T-helper 2 cell treated with Interferon-gamma antibody and Interleukin-4, amounts not matched to agents 5 μg/mL and 100 μg/mL, for 36 hours (primary cell): ENCODE data around the gene LDHD.

ENCODE experiments used
- DNase-seq: peaks from one replicate; pipeline ENCODE4 v3.0.0; 2021; ENCODE audit warnings: low spot score
- H3K27ac Mint-ChIP-seq: one replicate; pipeline ENCODE4 v1.8.0; 2021; ENCODE audit warnings: mild to moderate bottlenecking, mixed read lengths
- H3K27me3 Mint-ChIP-seq: one replicate; pipeline ENCODE4 v1.8.0; 2021; ENCODE audit warnings: low read depth, mixed read lengths
- H3K36me3 Mint-ChIP-seq: one replicate; pipeline ENCODE4 v1.8.0; 2021; ENCODE audit warnings: low read depth, mixed read lengths
- H3K4me1 Mint-ChIP-seq: one replicate; pipeline ENCODE4 v1.8.0; 2021; ENCODE audit warnings: low read depth, mixed read lengths
- H3K4me3 Mint-ChIP-seq: one replicate; pipeline ENCODE4 v1.8.0; 2022; ENCODE audit warnings: mild to moderate bottlenecking, moderate library complexity, mixed read lengths
- H3K9me3 Mint-ChIP-seq: one replicate; pipeline ENCODE4 v1.8.0; 2021; ENCODE audit warnings: mixed read lengths

LDHD gene

GRCh38 chr16:75072239-75072947 is 44.2 kb downstream of the LDHD start:
- DNase-seq: no peak
- Mint-ChIP-seq H3K4me3 (no peak overlapping the region), H3K27me3 (no peaks in the 10 kb centered on the region), H3K27ac (peak overlapping the region; percentile 23), H3K36me3 (peaks cover 12% of the 10 kb centered on the region), H3K9me3 (peaks cover 3% of the 10 kb centered on the region), H3K4me1 (peaks cover 60% of the 10 kb centered on the region)

- Mint-ChIP-seq H3K4me3 (no peak overlapping the region), H3K36me3 (peaks cover 10% of the 10 kb centered on the region), H3K27ac (no peak overlapping the region), H3K27me3 (no peaks in the 10 kb centered on the region), H3K4me1 (peaks cover 64% of the 10 kb centered on the region), H3K9me3 (peaks cover 1% of the 10 kb centered on the region)
- no peak for DNase-seq
These were observed 45.0 kb downstream of the LDHD start for GRCh38 chr16:75071621-75072020.

GRCh38 chr16:75070012-75070841 is 46.4 kb downstream of the LDHD start:
- H3K27me3 Mint-ChIP-seq: no peaks in the 10 kb centered on the region
- peaks cover 61% of the 10 kb centered on the region for H3K4me1 Mint-ChIP-seq
- DNase-seq: no peak
- H3K36me3 Mint-ChIP-seq: peaks cover 4% of the 10 kb centered on the region
- H3K4me3 Mint-ChIP-seq: no peak overlapping the region
- H3K9me3 Mint-ChIP-seq: no peaks in the 10 kb centered on the region
- peak overlapping the region; percentile 46 for H3K27ac Mint-ChIP-seq

- Mint-ChIP-seq H3K36me3 (peaks cover 4% of the 10 kb centered on the region), H3K9me3 (no peaks in the 10 kb centered on the region), H3K4me3 (no peak overlapping the region), H3K27me3 (no peaks in the 10 kb centered on the region), H3K27ac (no peak overlapping the region), H3K4me1 (peaks cover 60% of the 10 kb centered on the region)
- DNase-seq: no peak
These were observed 48.2 kb downstream of the LDHD start for GRCh38 chr16:75068085-75069031.

GRCh38 chr16:75066861-75067447 is 49.6 kb downstream of the LDHD start:
- Mint-ChIP-seq H3K4me3 (no peak overlapping the region), H3K27me3 (no peaks in the 10 kb centered on the region), H3K36me3 (peaks cover 2% of the 10 kb centered on the region), H3K4me1 (peaks cover 59% of the 10 kb centered on the region), H3K9me3 (no peaks in the 10 kb centered on the region), H3K27ac (no peak overlapping the region)
- no peak for DNase-seq

GRCh38 chr16:75065521-75066149 is 50.9 kb downstream of the LDHD start:
- Mint-ChIP-seq H3K36me3 (peaks cover 6% of the 10 kb centered on the region), H3K27me3 (no peaks in the 10 kb centered on the region), H3K4me3 (peak overlapping the region; percentile 43), H3K27ac (peak overlapping the region; percentile 82), H3K4me1 (peaks cover 65% of the 10 kb centered on the region), H3K9me3 (no peaks in the 10 kb centered on the region)
- DNase-seq: no peak

GRCh38 chr16:75065149-75065505 is 51.5 kb downstream of the LDHD start:
- no peaks in the 10 kb centered on the region for H3K9me3 Mint-ChIP-seq
- peak overlapping the region; percentile 82 for H3K27ac Mint-ChIP-seq

GRCh38 chr16:75064403-75065148 is 52.0 kb downstream of the LDHD start:
- peaks cover 4% of the 10 kb centered on the region for H3K36me3 Mint-ChIP-seq
- peak overlapping the region; percentile 81 for H3K4me3 Mint-ChIP-seq
- H3K27ac Mint-ChIP-seq: peak overlapping the region; percentile 82
- peaks cover 57% of the 10 kb centered on the region for H3K4me1 Mint-ChIP-seq
- peak; percentile 34 for DNase-seq
- H3K27me3 Mint-ChIP-seq: no peaks in the 10 kb centered on the region
- no peaks in the 10 kb centered on the region for H3K9me3 Mint-ChIP-seq

More at GRCh38 chr16:75065149-75065505, 51.5 kb downstream of the LDHD start:
- H3K36me3 Mint-ChIP-seq: peaks cover 4% of the 10 kb centered on the region
- H3K4me3 Mint-ChIP-seq: peak overlapping the region; percentile 81
- H3K4me1 Mint-ChIP-seq: peaks cover 60% of the 10 kb centered on the region
- H3K27me3 Mint-ChIP-seq: no peaks in the 10 kb centered on the region
- DNase-seq: no peak

GRCh38 chr16:75063549-75064088 is 53.0 kb downstream of the LDHD start:
- no peak for DNase-seq
- Mint-ChIP-seq H3K27ac (peak overlapping the region; percentile 55), H3K4me1 (peaks cover 54% of the 10 kb centered on the region), H3K9me3 (no peaks in the 10 kb centered on the region), H3K4me3 (peak overlapping the region; percentile 29), H3K27me3 (no peaks in the 10 kb centered on the region), H3K36me3 (peaks cover 4% of the 10 kb centered on the region)

- DNase-seq: no peak
- H3K36me3 Mint-ChIP-seq: peaks cover 4% of the 10 kb centered on the region
- H3K4me1 Mint-ChIP-seq: peaks cover 52% of the 10 kb centered on the region
- no peak overlapping the region for H3K27ac Mint-ChIP-seq
- H3K4me3 Mint-ChIP-seq: no peak overlapping the region
- H3K9me3 Mint-ChIP-seq: no peaks in the 10 kb centered on the region
- H3K27me3 Mint-ChIP-seq: no peaks in the 10 kb centered on the region
These were observed 53.6 kb downstream of the LDHD start for GRCh38 chr16:75062976-75063346.

GRCh38 chr16:75062135-75062975 is 54.2 kb downstream of the LDHD start:
- Mint-ChIP-seq H3K4me1 (peaks cover 48% of the 10 kb centered on the region), H3K9me3 (no peaks in the 10 kb centered on the region), H3K27me3 (no peaks in the 10 kb centered on the region), H3K4me3 (no peak overlapping the region), H3K27ac (no peak overlapping the region), H3K36me3 (peaks cover 4% of the 10 kb centered on the region)
- no peak for DNase-seq
